GF-D8 (cell line): ENCODE data around the gene EXD2.
"Not testable (repeated sequence)": the region's sequence is repeated elsewhere in the genome, so short reads cannot be mapped to it uniquely, and the experiment has no call there.

Experiments used
- DNase-seq: peaks from one replicate; lab custom pipeline; 2025; lab: John Stamatoyannopoulos, UW

EXD2 gene

DNA sequence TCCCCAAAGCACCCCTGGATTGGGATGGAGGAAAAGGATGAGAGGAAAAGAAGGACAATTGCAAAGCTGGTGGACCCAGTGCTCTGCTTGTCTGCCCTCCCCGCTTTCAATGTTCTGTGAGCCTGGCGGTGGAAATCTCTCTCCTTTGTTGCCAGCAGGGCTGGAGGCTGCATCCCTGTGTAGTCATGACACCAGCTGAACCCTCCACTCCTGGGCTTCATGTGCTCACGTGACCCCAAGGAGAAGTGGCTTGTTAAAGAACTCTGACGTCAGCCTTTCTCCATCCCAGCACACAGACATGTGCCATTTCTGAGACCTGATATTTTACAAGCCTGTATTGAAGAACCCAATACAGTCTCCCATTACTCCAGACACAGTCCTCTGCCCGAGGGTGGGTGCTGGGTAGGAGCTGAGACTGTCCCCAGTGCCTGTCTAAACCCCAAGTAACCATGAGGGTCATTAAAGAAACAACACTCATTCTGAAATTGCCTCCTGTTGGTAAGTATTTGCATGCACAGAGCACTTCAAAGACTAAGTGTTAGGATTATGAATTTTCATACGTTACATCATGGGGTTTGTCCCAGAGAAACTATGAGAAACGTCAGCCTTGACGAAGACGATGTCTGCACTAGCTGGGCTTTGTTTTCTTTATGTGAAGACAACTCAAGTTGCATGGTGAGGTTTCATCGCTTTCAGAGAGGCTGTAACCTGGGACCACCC lies 90.3 kb downstream of the EXD2 start:
- DNase-seq: no peak

DNA sequence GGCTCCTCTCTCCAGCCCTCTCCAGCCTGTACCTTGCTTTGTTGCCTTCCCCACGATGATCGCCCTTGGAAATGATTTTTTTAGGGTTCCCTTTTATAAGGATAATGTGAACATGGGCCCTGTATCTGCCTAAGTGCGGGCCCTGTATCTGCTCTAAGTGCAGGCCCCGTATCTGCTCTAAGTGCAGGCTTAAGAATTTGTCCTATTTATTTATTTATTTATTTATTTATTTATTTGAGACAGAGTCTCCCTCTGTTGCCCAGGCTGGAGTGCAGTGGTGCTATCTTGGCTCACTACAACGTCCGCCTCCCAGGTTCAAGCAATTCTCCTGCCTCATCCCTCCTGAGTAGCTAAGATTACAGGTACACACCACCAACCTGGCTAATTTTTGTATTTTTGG lies 91.2 kb downstream of the EXD2 start:
- DNase-seq: no peak

DNA sequence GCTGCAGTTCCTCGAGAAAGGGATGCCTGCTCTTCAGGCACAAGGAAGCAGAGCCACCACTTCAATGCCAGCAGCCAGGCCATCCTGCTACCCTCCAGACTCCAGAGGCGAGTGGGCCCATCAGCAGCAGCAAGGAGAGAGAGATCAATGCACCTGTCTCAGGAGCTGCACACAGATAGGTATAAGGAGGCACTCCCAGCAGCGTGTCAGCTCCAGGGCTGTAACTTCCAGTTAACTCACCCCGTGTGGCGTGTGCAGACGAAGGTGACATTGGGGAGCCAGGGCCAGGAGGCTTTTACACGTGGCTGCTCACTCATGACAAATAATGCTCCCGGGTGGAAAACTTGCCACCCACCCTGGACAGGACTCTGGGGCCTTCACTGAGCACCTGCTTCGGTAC lies 92.9 kb downstream of the EXD2 start:
- no peak for DNase-seq

DNA sequence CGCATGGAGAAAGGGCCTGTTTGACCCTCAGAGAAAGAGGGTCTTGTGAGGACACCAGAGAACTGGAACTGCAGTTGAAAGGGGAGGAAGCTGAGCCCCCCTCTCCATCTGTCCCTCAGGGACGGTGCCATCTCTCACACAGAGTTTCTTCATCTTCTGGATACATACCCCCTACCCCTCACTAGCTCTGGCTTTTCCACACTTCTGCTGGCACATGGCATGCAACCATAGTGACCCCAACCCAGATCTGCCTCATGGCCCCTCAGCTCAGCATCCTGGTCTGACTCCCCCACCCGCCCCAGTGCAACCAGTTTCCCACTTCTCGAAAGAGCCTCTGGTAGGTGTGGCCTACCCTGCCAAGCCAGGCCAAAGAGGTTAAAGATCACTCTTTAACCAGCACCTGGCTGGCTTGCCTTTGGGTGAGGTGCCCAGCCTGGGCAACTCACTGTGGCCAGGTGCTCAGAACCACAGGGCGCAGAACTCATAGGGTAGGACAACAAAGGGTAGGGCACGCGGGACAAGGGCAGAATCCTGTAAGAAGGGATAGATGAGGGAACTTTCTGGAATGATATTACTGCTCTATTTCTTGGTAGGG lies 94.5 kb downstream of the EXD2 start:
- no peak for DNase-seq

DNA sequence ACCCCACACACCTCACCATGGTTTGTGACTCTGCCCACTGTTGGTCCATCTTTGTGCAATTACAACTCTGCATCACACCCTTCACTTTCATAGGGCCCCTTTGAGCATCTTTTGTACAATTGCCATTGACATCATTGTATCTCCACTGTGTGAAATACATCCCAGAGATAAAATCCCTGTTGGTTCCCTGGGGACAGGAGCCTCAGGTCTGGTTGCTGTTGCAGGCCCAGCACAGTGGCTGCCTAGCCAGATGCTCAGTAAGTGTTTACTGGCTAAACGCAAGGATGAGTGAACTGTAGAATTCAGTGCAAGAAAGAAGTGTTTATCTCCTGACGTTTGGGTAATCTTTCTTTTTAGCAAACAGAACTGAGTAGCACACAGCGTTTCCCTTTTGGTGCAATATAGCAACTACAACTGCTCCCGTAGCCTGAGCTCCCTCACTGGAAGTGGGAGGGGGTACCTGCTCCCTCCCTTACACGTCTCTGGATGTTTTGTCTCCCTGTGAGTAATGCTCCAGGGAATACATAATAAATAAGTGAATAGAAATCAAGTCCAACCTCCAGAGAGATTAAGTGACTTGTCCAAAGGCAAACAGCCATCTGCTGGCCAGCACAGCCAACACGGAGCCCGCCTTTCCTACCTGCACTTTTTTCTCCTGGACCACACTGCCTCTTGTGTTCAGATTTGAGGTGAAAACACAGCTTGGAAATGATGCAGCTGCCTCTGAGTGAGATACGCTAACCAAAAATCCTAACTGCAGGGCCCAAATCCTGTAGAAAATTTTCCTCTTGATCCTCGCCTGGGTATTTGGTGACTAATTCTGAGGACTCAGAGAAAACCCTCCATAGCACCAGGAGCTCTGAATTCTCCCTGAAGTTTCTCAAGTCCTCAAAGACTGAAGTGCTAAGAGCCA lies 96.1 kb downstream of the EXD2 start:
- no peak for DNase-seq

DNA sequence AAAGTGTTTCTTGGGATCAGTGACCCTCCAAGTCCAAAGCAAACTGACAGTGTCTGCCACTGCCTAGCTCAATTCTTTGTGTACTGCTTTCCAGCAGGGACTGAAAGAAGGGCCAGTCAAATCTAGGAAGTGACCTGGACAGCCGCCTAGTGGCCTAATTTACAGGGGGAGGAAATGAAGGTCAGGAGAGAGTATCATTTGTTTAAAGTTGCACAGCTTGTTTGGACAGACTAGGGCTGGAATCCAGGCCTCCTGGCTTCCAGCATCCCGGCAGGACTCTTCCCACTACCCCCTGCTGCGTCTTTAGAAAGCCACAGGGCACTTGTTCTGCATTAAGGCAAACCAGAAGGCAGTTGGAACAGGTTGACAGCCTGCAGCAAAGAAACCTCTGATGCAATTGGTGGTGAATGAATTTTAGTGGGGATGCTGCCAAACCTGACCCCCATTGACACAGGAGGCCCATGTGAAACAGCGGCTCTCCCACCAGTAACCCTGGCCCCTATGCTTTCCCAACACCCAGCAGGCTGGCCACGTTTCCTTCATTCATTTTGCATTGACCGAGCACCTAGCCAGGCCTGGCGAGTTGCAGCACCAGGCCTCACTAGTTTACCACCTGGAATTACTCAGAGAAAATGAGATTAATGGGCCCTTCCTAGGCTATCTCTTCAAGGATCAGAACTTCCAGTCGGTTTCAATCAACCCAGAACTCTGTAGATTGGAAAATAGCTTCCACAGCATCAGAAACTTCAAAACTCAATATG lies 96.9 kb downstream of the EXD2 start:
- no peak for DNase-seq

DNA sequence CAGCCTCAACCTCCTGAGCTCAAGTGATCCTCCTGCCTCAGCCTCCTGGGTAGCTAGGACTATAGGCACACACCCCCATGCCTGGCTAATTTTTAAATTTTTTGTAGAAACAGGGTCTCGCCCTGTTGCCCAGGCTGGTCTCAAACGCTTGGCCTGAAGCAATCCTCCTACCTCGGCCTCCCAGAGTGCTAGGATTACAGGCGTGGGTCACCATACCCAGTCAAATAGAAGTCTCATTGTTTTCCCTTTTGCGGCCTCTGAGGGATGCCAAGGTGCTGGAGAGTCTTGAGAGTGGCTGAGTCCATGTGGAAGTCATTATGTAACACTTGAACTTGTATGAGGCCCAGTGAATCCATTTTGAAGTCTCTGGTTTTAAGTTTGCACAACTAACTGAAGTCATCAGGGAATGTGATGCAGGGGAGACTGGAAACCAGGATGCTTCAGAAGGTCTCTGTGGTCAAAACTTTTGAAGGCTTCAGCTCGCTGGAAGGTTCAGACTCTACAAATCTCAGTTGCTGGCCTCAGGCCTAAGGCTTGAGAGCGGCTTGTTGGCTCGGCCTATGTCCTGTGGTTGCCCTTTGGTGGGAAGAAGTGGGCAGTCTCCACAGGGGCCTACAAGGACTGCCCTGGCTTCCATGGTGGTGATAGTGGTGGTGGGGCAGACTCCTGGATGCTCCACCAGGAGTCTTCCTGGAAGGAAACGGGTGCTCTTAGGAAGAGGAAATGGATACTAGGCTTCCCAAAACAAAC lies 97.8 kb downstream of the EXD2 start:
- DNase-seq: no peak

DNA sequence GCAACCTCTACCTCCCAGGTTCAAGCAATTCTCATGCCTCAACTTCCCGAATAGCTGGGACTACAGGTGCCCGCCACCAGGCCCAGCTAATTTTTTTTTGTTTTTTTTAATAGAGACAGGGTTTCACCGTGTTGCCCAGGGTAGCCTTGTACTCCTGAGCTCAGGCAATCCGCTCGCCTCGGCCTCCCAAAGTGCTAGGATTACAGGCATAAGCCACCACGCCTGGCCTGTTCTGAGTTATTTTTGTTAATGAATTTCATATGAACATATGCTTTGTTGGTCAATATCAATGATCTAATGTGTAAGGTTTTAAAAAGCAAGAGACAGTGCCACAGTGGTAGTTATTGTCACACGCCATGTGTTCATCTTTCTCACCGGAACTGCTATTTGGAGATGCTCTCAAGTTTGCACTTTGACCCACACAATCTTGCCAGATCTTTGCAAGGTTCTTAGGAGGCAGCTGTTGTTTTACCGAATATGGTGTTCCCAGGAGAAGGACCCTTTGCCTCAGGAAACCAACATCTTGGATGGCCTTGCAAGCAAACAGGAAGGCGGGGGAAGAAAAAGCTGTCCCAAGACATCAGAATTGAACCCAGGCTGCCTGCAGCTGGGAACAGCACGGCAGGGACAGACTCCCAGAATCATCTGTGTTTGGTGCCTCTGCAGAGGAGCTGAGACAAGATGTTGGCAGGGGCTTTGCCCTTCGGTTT lies 98.7 kb downstream of the EXD2 start:
- no peak for DNase-seq

DNA sequence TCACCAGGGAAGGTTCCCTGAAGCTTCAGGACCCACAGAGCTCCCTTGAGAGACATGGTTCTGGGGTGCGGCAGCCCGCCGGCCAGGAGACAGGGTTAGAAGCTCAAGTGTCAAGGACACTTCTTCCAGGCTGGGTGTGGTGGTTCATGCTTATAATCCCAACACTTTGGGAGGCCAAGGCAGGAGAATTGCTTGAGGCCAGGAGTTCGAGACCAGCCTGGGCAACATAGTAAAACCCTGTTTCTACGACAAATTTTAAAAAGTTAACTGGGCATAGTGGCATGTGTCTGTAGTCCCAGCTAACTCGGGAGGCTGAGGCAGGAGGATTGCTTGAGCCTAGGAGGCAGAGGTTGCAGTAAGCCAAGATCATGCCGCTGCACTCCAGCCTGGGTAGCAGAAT lies 99.6 kb downstream of the EXD2 start:
- not testable (repeated sequence) for DNase-seq

DNA sequence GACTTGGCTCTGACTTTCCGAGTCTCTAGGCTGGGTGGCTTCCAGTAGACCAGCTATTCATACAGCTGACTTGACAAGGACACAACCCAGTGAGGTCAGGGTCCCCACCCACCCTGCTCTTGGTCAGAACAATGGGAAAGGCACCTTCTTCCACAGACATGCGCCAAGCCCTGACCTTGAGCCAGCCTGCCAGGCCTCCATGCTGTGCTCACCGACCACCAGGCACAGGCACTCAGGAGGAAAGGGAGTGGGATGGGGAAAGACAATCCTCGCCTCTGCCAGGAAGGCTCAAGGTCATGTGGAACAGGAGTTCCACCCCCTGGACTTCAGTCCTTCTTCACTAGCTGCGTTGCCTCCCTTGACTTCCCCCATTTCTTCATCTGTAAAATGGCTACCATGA lies 100.1 kb downstream of the EXD2 start:
- DNase-seq: no peak

DNA sequence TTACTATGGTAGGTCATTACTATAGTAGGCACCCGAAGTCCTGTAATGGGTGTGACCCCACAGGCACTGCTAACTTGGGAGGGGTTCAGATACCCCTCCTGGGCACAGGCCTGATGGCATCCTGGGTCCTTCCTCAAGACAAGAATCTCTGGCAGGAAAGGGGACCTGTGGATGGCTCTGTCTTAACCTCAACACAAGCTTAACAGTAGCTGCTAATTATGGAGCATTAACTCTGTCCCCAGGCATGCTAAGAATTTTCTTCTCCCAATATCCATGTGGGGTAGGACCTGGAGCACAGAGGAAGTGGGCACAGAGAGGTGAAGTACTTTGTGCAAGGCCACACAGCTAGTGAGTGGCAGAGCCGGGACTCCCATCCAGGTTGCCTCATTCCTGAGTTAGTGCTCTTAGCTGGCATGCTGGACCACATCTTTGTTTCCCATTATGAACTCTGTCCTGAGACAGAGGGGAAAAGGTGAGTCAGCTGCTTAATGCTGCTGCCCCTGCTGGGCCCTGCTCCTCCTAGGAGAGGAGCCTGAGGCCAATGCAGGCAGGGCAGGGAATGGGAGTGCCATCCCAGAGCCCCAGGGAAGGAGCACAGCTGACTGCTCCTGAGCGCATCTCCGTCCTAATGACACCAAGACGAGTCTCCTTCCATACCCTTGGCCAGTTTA lies 100.7 kb downstream of the EXD2 start:
- DNase-seq: no peak
